ENCODE measurements around the gene ISYNA1.

ISYNA1 gene

DNA sequence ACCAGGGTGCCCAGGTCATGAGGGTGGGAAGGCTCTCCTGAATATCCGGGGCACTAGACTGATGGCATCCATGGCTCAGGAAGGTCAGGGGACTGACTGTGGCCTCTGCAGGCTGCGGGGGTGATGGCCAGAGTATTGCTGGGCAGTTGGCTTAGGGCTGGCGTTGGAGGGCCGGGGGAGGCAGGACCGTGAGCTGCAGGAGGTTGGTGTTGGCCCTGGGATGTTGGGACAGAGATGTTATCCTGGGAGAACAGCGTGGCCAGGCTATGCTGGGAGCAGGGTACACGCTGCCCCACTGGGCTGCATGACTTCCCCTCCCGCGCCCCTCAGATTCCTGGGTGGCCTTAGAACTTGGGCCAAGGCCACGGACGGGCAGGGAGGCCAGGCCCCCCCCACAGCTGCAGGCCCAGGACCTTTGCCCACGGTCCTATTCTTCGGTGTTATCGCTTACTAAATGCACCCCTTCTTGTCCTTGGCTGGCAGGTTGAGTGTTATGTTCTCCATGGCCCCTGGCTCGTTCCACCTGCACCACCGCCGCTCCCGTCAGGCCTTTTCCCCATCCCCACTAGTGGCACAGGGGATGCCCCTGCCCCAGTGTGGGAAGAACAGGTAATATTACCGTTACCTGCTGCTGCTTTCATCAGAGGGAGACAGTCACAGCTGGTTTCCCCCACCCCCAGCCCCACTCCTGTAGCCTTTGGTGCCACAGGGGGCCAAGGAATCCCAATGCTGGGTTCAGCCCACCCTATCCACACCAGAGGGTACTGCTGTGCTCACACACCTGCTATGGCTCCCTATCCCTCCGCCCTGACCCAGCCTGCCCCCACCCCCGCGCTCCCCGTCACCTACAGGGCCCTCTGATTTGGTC is 3.2 kb upstream of the ISYNA1 start:
- H3K4me3 ChIP-seq (ENCODE audit: low read depth, low read length) = no peak overlapping the region
- TF ChIP-seq, protein P1, sequence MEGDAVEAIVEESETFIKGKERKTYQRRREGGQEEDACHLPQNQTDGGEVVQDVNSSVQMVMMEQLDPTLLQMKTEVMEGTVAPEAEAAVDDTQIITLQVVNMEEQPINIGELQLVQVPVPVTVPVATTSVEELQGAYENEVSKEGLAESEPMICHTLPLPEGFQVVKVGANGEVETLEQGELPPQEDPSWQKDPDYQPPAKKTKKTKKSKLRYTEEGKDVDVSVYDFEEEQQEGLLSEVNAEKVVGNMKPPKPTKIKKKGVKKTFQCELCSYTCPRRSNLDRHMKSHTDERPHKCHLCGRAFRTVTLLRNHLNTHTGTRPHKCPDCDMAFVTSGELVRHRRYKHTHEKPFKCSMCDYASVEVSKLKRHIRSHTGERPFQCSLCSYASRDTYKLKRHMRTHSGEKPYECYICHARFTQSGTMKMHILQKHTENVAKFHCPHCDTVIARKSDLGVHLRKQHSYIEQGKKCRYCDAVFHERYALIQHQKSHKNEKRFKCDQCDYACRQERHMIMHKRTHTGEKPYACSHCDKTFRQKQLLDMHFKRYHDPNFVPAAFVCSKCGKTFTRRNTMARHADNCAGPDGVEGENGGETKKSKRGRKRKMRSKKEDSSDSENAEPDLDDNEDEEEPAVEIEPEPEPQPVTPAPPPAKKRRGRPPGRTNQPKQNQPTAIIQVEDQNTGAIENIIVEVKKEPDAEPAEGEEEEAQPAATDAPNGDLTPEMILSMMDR (IDR thresholded peaks at IDR 0.05; ENCODE audit: low read depth, low read length) = no peak
- DNase-seq (ENCODE audit: low read depth, low spot score) = no peak

DNA sequence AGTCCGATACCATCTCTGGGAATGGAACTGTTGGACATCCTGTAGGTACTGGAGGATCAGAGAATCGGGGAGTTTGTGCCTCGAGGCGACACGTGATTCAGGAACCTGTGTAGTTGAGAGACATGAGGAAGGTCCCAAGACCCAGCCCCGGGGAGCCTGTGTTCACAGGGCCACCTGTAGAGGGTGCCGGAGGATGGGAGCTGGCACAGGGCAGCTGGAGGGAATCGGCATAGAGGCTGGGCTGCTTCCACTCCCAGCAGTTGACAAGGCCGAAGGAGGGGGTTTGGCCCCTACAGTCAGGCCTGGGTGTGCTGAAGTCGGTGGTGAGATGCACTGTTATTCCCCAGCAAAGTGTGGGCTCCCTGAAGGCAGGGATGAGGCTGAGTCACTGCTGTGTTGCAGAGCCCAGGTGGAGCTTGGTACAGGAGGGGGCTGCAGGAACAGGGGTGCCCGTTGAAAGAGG is 2.5 kb upstream of the ISYNA1 start:
- in situ Hi-C loops (cut with HindIII; ENCODE audit: low sequenced_read_pairs) = no loop called here
- H3K4me3 ChIP-seq (ENCODE audit: low read depth, low read length) = no peak overlapping the region
- TF ChIP-seq, protein P1 (IDR thresholded peaks at IDR 0.05; ENCODE audit: low read depth, low read length) = peak; percentile 37
- no peak for DNase-seq (ENCODE audit: low read depth, low spot score)

More for the DNA sequence above, 3.2 kb upstream of the ISYNA1 start:
- in situ Hi-C loops (cut with HindIII; ENCODE audit: low sequenced_read_pairs) = no loop called here

DNA sequence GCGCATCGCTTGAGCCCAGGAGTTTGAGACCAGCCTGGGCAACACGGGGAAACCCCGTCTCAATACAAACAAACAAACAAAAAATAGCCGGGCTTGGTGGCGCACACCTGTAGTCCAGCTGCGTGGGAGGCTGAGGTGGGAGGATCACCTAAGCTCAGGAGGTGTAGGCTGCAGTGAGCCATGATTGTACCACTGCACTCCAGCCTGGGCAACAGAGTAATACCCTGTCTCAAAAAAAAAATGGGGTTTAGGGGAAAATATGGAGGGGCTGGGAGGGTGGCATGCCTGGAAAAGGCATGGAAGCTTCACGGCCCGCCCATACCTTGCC is 1.9 kb upstream of the ISYNA1 start:
- no peak for DNase-seq (ENCODE audit: low read depth, low spot score)
- H3K4me3 ChIP-seq (ENCODE audit: low read depth, low read length) = no peak overlapping the region
- TF ChIP-seq, protein P1 (IDR thresholded peaks at IDR 0.05; ENCODE audit: low read depth, low read length) = no peak
- in situ Hi-C loops (cut with HindIII; ENCODE audit: low sequenced_read_pairs) = no loop called here

DNA sequence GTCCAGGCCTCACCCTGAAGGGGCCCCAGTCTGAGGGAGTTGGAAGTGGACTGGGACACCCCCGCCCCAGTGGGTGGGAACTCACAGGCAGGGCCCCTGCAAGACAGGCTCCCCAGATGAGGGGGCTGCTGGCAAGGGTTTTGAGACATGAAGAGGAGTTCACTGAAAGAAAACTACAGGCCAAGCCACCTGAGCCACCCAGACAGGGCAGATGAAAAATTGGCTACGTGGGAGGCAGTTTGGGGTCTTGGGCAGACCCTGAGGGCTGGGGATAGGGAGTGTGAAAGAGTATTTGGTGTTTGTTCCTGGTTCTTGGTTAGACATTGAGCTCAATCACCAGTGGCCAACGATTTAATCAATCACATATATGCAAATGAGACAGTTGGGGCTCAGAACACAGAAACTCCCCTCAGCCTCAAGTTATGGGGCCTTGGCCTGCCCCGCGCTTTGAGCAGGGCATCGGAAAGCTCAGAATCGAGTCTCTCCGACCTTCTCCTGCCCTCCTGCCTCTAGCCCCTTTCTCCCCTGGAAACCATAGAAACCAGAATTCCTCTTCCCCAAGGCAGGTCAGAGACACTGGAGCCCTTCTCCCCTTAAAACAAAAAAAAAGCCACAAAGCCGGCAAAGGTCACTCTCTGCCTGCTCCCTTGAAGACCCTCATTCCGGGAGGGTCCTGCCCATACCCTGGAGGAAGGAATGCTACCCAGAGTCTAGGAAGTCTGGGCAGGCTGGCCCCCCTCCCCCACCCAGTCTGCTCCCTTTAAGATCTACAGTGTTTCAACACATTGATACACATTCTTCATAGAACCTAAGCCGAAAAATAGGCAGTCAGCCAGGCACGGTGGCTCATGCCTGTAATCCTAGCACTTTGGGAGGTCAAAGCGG is 1.3 kb upstream of the ISYNA1 start:
- in situ Hi-C loops (cut with HindIII; ENCODE audit: low sequenced_read_pairs) = no loop called here
- TF ChIP-seq, protein P1 (IDR thresholded peaks at IDR 0.05; ENCODE audit: low read depth, low read length) = no peak
- no peak for DNase-seq (ENCODE audit: low read depth, low spot score)
- no peak overlapping the region for H3K4me3 ChIP-seq (ENCODE audit: low read depth, low read length)

DNA sequence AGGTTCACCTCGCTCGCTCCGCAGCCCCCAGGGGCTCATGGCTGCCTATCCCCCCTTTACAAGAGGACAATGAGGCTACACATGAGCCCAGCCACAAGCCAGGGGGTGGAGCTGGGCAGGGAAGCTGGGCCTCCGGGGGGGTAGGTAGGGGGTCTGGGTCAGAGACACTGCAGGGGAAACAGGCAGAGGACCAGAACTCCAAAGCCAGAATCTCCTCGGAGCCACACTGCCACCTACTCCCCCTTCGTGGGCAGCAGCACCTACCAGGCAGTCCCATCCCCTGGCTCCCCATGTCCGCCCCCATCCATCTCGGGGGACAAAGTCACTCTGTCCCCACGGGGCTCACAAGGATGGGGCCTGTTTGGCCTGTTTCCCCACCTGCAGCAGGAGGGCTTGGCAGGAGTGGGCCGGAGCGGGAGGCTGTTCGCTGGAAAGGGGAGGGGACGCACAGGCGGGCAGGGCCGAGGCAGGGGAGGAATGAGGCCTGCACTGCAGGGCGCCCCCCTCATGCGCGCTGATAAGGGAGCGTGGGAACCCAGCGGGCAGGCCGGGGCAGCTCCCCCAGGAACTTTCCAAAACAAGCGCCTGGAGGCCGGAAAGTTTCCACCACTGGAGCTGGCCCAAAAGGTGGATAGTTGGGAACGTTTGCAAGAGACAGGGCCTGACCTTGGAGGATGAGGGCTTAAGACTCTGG is 545 bp upstream of the ISYNA1 start:
- in situ Hi-C loops (cut with HindIII; ENCODE audit: low sequenced_read_pairs) = no loop called here
- peak overlapping the region; percentile 28 for H3K4me3 ChIP-seq (ENCODE audit: low read depth, low read length)

More for the DNA sequence above, 545 bp upstream of the ISYNA1 start:
- TF ChIP-seq, protein P1 (IDR thresholded peaks at IDR 0.05; ENCODE audit: low read depth, low read length) = no peak
- peak; percentile 37 for DNase-seq (ENCODE audit: low read depth, low spot score)

All from astrocyte of the spinal cord (primary cell).